Fibroblast of pulmonary artery (primary cell): ENCODE results near the gene TLDC2.
"Not testable (repeated sequence)": the region's sequence is repeated elsewhere in the genome, so short reads cannot be mapped to it uniquely, and the experiment has no call there.

Source experiments
- DNase-seq: peaks from one replicate; pipeline ENCODE4 v3.0.0-alpha.2; 2010; ENCODE audit warnings: low read depth
- H3K4me3 ChIP-seq: replicated peaks from 2 replicates; pipeline ENCODE4 v1.5.1; 2011; ENCODE audit warnings: low read depth, mild to moderate bottlenecking, control low read depth, low read length, moderate library complexity
- CTCF ChIP-seq: IDR thresholded peaks from 2 replicates; pipeline ENCODE4 v1.5.1; 2011; ENCODE audit warnings: mild to moderate bottlenecking, control low read depth, low read length, inconsistent platforms; ENCODE audit errors: missing control alignments

The TLDC2 gene

DNA sequence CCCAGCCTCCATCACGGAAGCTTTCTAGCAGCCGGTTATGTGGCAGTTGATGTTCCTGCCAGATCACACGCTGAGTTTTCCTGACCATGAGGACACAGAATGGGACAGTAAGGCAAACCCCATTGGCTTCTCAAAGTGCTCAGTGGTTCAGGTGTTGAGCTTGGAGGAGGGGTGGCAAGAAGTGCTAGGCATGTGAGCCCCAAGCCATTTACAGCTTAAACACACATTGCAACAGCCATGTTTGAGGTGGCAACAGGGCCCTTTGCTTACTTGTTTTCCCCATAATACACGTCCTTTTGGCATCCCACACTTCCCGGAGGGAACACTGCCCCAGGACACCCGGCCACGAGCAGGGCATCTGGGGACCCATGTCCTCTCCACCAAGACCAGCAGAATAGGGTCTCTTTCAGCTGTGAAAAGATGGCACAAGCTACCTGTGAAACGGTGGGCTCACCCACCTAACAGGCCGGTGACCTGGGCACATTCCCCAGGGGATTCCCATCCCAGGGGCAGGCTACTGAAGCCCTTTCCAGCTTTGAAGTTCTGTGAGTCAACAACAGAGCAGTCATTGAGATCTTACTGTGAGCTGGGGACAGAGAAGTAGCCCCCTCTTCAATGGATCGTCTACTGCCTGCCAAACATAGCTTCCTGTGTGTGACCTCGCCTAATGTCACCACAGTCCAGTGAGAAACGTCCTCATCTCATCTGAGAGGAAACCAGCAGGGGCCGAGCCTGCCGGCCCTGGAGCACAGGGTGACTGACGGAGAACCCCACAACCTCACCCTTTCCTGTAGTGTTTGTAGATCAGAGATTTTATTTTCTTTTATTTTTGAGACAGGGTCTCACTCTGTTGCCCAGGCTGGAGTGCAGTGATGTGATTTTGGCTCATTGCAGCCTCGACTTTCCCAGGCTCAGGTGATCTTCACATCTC lies 4.0 kb upstream of the TLDC2 start:
- TF ChIP-seq CTCF: no peak
- no peak overlapping the region for H3K4me3 ChIP-seq
- DNase-seq: no peak

GRCh38 chr20:36872852-36873251 lies 3.1 kb upstream of the TLDC2 start:
- TF ChIP-seq CTCF: no peak
- no peak for DNase-seq
- no peak overlapping the region for H3K4me3 ChIP-seq

DNA sequence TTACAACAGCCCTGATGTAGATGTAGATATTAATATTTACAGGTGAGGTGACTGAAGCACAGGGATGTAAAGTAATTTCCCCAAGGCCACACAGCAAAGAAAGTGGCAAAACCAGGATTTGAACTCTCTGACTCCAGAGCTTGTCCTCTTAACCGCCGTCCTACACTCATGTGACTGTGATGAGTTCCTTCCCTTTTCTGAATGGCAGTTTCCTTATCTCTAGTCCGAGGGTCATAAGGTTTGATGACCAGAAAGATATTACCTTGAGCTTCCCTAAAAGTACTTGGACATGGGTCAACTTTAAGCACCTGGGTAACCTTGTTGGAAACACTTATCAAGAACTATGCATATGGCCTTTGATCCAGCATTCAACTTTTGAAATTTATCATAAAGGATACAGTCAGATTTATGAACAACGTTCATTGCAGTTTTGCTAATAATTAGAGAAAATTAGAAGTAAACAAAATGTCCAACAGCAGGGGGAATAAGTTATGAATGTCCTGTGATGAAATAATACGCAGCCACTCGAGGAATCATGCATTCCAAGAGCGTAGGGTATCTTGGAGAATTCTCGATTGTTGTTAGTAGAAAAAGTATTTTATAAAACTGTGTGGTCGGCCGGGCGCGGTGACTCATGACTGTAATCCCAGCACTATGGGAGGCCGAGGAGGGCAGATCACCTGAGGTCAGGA lies 2.3 kb upstream of the TLDC2 start:
- no peak for TF ChIP-seq CTCF
- H3K4me3 ChIP-seq: no peak overlapping the region
- DNase-seq: no peak

- H3K4me3 ChIP-seq, DNase-seq: not testable (repeated sequence)
Observed at GRCh38 chr20:36875093-36875492, 845 bp upstream of the TLDC2 start.

GRCh38 chr20:36876473-36876833 lies 515 bp downstream of the TLDC2 start:
- no peak for TF ChIP-seq CTCF
- DNase-seq: no peak
- H3K4me3 ChIP-seq: no peak overlapping the region

DNA sequence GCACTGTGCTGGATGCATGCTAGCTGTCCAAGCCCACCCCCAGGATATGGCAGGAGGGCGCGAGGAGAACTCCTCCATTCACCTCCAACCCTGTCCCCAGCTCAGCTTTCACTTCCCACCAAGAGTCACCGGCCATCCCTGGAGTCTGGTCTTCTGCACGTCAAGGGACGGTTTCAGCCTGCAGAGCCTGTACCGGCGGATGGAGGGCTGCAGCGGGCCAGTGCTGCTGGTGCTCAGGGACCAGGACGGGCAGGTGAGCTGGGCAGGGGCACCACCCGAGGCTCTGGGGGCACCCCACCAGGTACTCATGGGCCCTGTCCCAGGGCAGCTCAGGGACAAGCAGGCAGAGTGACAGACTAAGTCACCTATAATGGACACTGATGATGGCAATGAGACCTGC lies 3.0 kb downstream of the TLDC2 start:
- TF ChIP-seq CTCF: no peak
- no peak overlapping the region for H3K4me3 ChIP-seq
- DNase-seq: no peak

GRCh38 chr20:36880741-36881250 lies 4.9 kb downstream of the TLDC2 start:
- H3K4me3 ChIP-seq: no peak overlapping the region
- no peak for DNase-seq
- no peak for TF ChIP-seq CTCF
